NT2/D1 (cell line): ENCODE measurements around the gene ZCCHC12.
"Not testable (repeated sequence)": the region's sequence is repeated elsewhere in the genome, so short reads cannot be mapped to it uniquely, and the experiment has no call there.

Source experiments
- DNase-seq: peaks from one replicate; pipeline ENCODE4 v3.0.0-alpha.2; 2011; ENCODE audit warnings: low read depth, low spot score
- H3K27me3 ChIP-seq: 2 replicates; pipeline ENCODE4 v1.6.0; 2011; ENCODE audit warnings: mild to moderate bottlenecking; ENCODE audit not compliant: insufficient read length, insufficient read depth
- H3K36me3 ChIP-seq: 2 replicates; pipeline ENCODE4 v1.6.1; 2011; ENCODE audit warnings: mild to moderate bottlenecking, low read length, mixed read lengths; ENCODE audit not compliant: insufficient read depth, insufficient read length
- H3K4me1 ChIP-seq: 2 replicates; pipeline ENCODE4 v1.5.1; 2011; ENCODE audit not compliant: insufficient read depth, insufficient read length
- H3K4me3 ChIP-seq: 2 replicates; pipeline ENCODE4 v1.5.1; 2011; ENCODE audit warnings: low read depth; ENCODE audit not compliant: insufficient read length
- H3K9ac ChIP-seq: 2 replicates; pipeline ENCODE4 v1.6.0; 2011; ENCODE audit warnings: low read depth; ENCODE audit not compliant: insufficient read length
- H3K9me3 ChIP-seq: 2 replicates; pipeline ENCODE4 v1.5.1; 2011; ENCODE audit warnings: mild to moderate bottlenecking, low read length; ENCODE audit not compliant: insufficient read depth
- SUZ12 ChIP-seq: IDR thresholded peaks from 2 replicates; pipeline ENCODE4 v1.6.1; 2011; ENCODE audit not compliant: insufficient read length, insufficient read depth; ENCODE audit errors: extremely low read depth
- YY1 ChIP-seq: IDR thresholded peaks from 2 replicates; pipeline ENCODE4 v1.6.1; 2011; ENCODE audit not compliant: insufficient read length, insufficient read depth
- ZNF274 ChIP-seq: IDR thresholded peaks from 2 replicates; pipeline ENCODE4 v1.6.1; 2011; ENCODE audit warnings: mild to moderate bottlenecking, low read depth, low read length

ZCCHC12 gene

DNA sequence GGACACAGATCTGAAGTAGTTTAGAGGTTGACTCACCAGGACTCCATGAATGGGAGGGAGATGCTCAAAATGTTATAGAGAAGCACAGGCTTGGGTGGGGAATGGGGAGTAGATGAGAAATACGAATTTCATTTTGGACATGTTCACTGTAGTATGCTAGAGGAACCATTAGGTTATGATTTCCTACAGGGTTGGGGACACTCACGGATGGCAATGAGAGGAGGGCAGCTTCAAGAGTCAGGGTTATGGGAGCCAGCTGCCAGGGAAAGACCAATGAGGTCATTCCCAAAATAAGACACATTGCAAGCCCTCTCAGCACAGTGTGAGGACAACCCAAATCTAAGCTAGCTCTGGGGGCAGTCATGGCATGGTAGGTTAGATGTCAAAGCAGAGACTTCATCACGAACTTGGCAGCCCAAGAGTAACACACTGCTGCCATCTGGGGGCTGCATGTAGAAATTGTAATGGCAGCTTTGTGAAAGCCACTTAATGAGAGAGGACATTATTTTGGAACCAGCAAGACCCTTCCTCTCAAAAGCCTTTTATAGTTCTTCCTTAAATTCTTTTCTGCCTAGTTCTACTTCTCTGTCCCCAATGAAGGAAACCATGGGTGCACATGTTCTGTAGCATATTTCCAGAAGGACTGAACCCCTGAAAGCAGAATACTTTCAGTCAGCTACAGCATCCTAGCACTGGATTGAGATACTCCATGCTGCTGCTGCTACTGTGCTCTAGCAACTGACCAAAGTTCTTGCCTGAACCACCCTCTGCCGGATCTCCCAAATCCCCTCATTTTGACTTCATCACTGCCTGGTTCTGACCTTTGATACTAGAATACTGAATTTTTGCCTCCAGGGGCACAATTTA lies 16.2 kb upstream of the ZCCHC12 start:
- H3K4me1 ChIP-seq = no peaks in the 10 kb centered on the region
- no peak for TF ChIP-seq SUZ12
- no peak for TF ChIP-seq ZNF274
- no peak for TF ChIP-seq YY1
- H3K9me3 ChIP-seq = peaks cover 12% of the 10 kb centered on the region
- H3K4me3 ChIP-seq = no peak overlapping the region
- H3K36me3 ChIP-seq = no peaks in the 10 kb centered on the region
- no peaks in the 10 kb centered on the region for H3K27me3 ChIP-seq
- H3K9ac ChIP-seq = no peak overlapping the region
- DNase-seq = peak; percentile 52

DNA sequence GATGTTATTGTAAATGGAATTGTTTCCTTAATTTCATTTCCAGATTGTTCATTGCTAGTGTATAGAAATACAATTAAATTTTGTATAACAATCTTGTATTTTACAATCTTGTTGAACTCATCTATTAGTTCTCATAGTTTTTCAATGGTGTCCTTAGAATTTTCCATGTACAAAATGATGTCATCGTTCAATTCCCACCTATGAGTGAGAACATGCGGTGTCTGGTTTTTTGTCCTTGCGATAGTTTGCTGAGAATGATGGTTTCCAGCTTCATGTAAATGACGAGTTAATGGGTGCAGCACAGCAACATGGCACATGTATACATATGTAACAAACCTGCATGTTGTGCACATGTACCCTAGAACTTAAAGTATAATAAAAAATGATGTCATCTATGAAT lies 6.4 kb upstream of the ZCCHC12 start:
- H3K4me3 ChIP-seq, DNase-seq, H3K4me1 ChIP-seq, H3K9ac ChIP-seq, H3K9me3 ChIP-seq, H3K27me3 ChIP-seq, H3K36me3 ChIP-seq: not testable (repeated sequence)

DNA sequence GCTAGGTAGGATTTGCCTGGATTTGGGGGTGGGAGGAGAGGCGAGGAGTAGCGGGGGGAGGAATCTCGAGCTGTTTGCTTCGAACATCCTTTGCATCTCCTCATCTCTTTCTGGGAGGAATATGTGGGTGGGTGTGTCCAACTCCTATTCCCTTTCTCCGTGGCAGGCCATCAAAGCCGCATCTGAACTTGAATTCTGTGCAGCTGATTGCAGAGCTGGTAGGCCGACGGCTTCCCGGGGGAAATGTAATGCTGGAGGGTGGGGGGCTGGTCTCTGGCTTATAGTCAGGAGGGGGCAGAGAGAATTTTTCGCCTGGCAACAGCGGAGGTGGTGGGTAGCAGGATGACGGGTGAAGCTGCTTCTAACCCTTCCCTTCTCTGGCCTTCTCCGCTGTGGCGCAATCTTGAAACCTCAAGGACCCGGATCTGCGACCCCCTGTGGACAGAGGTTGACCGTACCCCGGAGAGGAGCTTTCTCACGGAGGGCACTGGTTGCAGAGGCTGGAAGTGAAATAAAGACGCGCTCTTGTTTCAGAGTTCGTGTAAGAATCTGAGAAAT lies 628 bp downstream of the ZCCHC12 start:
- peaks cover 68% of the 10 kb centered on the region for H3K27me3 ChIP-seq
- H3K9ac ChIP-seq = peak overlapping the region; percentile 62
- TF ChIP-seq SUZ12 (no peak), ZNF274 (no peak), YY1 (no peak)
- no peak for DNase-seq
- peak overlapping the region; percentile 58 for H3K4me3 ChIP-seq
- H3K9me3 ChIP-seq = peaks cover 8% of the 10 kb centered on the region
- no peaks in the 10 kb centered on the region for H3K36me3 ChIP-seq
- peaks cover 9% of the 10 kb centered on the region for H3K4me1 ChIP-seq

- H3K4me3 ChIP-seq = no peak overlapping the region
- H3K9me3 ChIP-seq = peaks cover 8% of the 10 kb centered on the region
- DNase-seq = no peak
- no peak for TF ChIP-seq YY1
- no peak for TF ChIP-seq ZNF274
- no peak for TF ChIP-seq SUZ12
- no peaks in the 10 kb centered on the region for H3K36me3 ChIP-seq
- H3K27me3 ChIP-seq = peaks cover 70% of the 10 kb centered on the region
- no peak overlapping the region for H3K9ac ChIP-seq
- peaks cover 9% of the 10 kb centered on the region for H3K4me1 ChIP-seq
Measured at GRCh38 chrX:118825227-118825626, 1.6 kb downstream of the ZCCHC12 start.

DNA sequence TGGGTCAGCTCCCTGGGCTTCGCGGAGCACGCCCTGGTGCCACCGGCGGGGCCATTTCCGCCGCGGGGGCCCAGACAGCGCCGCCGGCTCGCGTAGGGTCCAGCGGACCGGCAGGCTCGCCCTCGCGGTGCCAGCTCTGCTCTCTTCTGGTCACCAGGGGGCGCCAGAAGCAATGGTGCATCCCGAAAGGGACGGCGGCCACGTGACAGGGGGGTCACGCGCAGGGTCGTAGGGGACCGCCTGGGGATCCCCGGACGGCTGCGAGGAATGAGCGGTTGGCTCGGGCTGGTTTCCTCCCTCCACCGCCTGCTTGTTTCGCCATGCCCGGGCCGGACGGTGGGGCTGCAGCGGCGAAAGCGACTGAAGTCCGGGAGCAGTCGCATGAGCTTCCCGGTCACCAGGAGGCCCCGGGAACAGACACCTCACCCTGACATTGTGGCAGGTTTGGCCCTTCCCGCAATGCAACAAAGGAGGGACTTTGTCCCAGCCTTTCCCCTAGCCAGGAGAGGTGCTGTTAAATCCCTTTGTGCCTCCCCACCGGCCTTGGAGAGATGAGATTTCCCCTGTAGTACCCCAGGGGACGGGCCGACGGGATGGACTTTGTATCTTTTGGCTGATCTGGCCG lies 15.8 kb downstream of the ZCCHC12 start:
- H3K27me3 ChIP-seq = peaks cover 10% of the 10 kb centered on the region
- H3K36me3 ChIP-seq = no peaks in the 10 kb centered on the region
- H3K4me3 ChIP-seq = peak overlapping the region; percentile 59
- peak overlapping the region; percentile 77 for H3K9ac ChIP-seq
- TF ChIP-seq SUZ12 (no peak), ZNF274 (no peak), YY1 (no peak)
- peak; percentile 72 for DNase-seq
- H3K9me3 ChIP-seq = no peaks in the 10 kb centered on the region
- H3K4me1 ChIP-seq = no peaks in the 10 kb centered on the region

GRCh38 chrX:118847676-118848075 lies 24.1 kb downstream of the ZCCHC12 start:
- Histone ChIP-seq H3K27me3 (no peaks in the 10 kb centered on the region), H3K36me3 (no peaks in the 10 kb centered on the region), H3K4me3 (no peak overlapping the region), H3K4me1 (no peaks in the 10 kb centered on the region), H3K9me3 (no peaks in the 10 kb centered on the region), H3K9ac (no peak overlapping the region)
- peak; percentile 48 for DNase-seq
- TF ChIP-seq SUZ12 (no peak), ZNF274 (no peak), YY1 (no peak)

- no peak overlapping the region for H3K4me3 ChIP-seq
- TF ChIP-seq SUZ12 (no peak), ZNF274 (no peak), YY1 (no peak)
- no peak overlapping the region for H3K9ac ChIP-seq
- peaks cover 4% of the 10 kb centered on the region for H3K36me3 ChIP-seq
- DNase-seq = no peak
- no peaks in the 10 kb centered on the region for H3K9me3 ChIP-seq
- no peaks in the 10 kb centered on the region for H3K27me3 ChIP-seq
- no peaks in the 10 kb centered on the region for H3K4me1 ChIP-seq
Measured at GRCh38 chrX:118853596-118853995, 30.0 kb downstream of the ZCCHC12 start.
